ENCODE measurements around the gene ELMO3.

GRCh38 chr16:67163999-67164558, 34.9 kb upstream of the ELMO3 start:
- peak; percentile 82 for TF ChIP-seq EZH2 (IDR thresholded peaks at IDR 0.05)
- no peak for TF ChIP-seq CTCF (IDR thresholded peaks at IDR 0.05)
- peak; percentile 45 for TF ChIP-seq EZH2phosphoT487 (IDR thresholded peaks at IDR 0.05)

Data from neural progenitor cell (in vitro differentiated cells).